ENCODE measurements around the gene CRYBG1.

The CRYBG1 gene, protein sequence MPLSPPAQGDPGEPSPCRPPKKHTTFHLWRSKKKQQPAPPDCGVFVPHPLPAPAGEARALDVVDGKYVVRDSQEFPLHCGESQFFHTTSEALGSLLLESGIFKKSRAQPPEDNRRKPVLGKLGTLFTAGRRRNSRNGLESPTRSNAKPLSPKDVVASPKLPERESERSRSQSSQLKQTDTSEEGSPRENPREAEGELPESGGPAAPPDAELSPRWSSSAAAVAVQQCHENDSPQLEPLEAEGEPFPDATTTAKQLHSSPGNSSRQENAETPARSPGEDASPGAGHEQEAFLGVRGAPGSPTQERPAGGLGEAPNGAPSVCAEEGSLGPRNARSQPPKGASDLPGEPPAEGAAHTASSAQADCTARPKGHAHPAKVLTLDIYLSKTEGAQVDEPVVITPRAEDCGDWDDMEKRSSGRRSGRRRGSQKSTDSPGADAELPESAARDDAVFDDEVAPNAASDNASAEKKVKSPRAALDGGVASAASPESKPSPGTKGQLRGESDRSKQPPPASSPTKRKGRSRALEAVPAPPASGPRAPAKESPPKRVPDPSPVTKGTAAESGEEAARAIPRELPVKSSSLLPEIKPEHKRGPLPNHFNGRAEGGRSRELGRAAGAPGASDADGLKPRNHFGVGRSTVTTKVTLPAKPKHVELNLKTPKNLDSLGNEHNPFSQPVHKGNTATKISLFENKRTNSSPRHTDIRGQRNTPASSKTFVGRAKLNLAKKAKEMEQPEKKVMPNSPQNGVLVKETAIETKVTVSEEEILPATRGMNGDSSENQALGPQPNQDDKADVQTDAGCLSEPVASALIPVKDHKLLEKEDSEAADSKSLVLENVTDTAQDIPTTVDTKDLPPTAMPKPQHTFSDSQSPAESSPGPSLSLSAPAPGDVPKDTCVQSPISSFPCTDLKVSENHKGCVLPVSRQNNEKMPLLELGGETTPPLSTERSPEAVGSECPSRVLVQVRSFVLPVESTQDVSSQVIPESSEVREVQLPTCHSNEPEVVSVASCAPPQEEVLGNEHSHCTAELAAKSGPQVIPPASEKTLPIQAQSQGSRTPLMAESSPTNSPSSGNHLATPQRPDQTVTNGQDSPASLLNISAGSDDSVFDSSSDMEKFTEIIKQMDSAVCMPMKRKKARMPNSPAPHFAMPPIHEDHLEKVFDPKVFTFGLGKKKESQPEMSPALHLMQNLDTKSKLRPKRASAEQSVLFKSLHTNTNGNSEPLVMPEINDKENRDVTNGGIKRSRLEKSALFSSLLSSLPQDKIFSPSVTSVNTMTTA (N-terminal part only)

DNA sequence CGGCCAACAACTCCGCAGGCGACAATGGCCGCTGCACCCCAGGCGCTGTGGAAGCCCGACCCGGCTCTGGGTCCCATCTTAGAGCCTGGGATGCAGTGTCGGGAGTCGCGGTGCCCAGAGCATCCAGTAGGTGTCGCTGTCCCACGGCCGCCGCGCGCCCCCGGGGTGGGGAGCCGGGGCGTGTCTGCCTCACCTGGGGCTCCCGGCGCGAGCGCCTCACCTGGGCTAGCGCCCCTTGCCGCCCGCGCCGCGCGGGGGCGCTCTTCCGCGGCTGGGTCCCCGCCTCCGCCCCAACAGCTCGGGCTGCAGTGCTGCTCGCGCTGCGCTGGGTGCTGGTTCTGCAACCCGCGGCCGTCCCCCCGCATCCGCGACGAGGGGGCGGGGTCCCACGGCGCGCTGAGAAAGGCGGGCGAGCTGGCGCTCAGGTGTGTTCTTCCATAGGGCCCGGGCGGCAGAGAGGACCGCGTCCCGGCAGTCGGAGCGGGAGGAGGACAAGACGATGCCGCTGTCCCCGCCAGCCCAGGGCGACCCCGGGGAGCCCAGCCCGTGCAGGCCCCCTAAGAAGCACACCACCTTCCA lies at the start of gene CRYBG1:
CRYBG1 (plus strand) TSS at position 308 of the 579 bp plus-strand sequence; CDS start at position 500, 192 bp downstream.
- FAIRE-seq (no peak), DNase-seq (ENCODE audit: low spot score) (no peak)

- DNase-seq (ENCODE audit: low spot score) (peak; percentile 60), FAIRE-seq (peak; percentile 85)
These were observed 44.6 kb upstream of the CRYBG1 start for GRCh38 chr6:106315765-106316374.

GRCh38 chr6:106316375-106316766 lies 44.1 kb upstream of the CRYBG1 start:
- no peak for FAIRE-seq
- DNase-seq (ENCODE audit: low spot score) = no peak

DNA sequence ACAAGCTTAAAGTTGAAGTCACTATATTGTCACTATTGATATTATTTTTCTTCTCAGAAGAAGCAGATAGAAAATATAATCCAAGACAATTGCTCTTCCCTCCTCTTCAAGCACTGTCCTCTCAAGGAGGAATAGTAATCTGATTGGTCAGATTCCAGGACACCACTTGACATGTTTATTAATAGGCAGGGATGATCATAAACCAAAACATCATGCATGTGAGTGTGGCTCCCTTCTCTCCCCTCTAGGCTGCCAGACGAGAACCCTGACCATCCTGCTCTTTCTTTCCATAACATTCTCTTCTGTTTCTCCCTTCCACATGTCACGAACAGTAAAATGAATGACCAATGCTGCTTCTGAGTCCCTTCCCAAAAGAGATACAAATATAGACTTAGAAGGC lies 42.5 kb upstream of the CRYBG1 start:
- FAIRE-seq (no peak), DNase-seq (ENCODE audit: low spot score) (no peak)

- DNase-seq (ENCODE audit: low spot score) (no peak), FAIRE-seq (peak; percentile 59)
These were observed 41.7 kb upstream of the CRYBG1 start for GRCh38 chr6:106318851-106319250.

- FAIRE-seq (no peak), DNase-seq (ENCODE audit: low spot score) (no peak)
These were observed 38.6 kb upstream of the CRYBG1 start for GRCh38 chr6:106321940-106322339.

GRCh38 chr6:106324726-106325335 lies 35.7 kb upstream of the CRYBG1 start:
- no peak for DNase-seq (ENCODE audit: low spot score)
- no peak for FAIRE-seq

- peak; percentile 79 for FAIRE-seq
These were observed 35.0 kb upstream of the CRYBG1 start, which contains the start of gene ATG5 for GRCh38 chr6:106325336-106326178. ATG5 (minus strand) TSS chr6:106325760; CDS start chr6:106316208, 9,552 bp downstream.

GRCh38 chr6:106334646-106335448 lies 25.7 kb upstream of the CRYBG1 start:
- DNase-seq (ENCODE audit: low spot score) = peak; percentile 28

More at GRCh38 chr6:106325336-106326178, 35.0 kb upstream of the CRYBG1 start, which contains the start of gene ATG5:
- peak; percentile 96 for DNase-seq (ENCODE audit: low spot score)

DNA sequence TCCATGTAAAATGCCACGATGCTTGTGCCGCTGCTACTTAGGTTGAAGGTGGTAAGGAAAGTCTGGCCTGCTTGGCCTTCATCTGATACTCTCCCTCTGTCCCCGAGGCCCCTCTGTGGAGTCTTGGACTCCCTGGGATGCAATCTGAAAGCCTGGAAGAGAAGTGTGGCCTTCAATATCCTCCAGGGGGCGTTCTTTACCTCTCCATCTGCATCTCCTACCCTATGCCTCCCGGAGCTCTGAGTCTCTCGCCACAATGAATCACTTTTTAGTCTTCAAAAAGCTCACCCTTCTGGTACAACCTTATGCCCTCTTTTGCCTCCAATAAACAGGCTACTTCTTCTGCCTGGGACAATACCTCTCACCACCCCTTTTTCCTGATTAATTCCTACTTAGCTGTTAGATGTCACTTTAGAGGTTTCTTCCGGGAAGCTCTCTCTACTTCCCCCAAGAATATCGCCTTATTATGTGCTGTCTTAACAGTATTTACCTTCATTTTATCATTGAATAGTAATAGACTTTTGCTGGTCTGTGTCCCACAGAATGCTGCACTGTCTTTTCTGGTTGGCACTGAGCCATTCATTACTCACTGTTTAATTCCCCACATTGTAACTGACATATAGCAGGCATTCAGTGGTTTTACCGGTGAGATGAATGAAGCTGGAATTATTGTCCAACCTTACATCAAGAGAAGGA lies 21.0 kb upstream of the CRYBG1 start:
- peak; percentile 74 for FAIRE-seq
- DNase-seq (ENCODE audit: low spot score) = peak; percentile 76

More at GRCh38 chr6:106334646-106335448, 25.7 kb upstream of the CRYBG1 start:
- peak; percentile 65 for FAIRE-seq

GRCh38 chr6:106347219-106347618 lies 13.3 kb upstream of the CRYBG1 start:
- DNase-seq (ENCODE audit: low spot score) (no peak), FAIRE-seq (no peak)

DNA sequence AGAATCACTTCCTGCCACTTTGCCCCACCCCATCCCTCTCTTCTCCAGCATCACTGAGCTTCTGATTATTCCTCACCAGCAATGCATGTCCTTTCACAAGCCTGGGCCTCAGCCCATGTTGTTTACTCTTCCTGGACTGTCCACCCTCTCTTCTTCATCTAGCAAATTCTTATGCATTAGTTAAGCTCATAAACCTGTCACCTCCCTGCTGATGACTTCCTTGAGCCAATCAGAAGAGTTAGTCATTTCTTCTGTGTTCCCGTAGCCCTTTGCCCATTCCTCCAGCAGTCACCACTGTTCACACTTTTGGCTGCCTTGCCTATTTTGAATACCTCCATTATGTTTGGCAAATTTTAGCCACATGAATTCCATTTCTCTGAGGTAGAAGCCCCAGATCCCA lies 4.1 kb upstream of the CRYBG1 start:
- DNase-seq (ENCODE audit: low spot score) (no peak), FAIRE-seq (no peak)

DNA sequence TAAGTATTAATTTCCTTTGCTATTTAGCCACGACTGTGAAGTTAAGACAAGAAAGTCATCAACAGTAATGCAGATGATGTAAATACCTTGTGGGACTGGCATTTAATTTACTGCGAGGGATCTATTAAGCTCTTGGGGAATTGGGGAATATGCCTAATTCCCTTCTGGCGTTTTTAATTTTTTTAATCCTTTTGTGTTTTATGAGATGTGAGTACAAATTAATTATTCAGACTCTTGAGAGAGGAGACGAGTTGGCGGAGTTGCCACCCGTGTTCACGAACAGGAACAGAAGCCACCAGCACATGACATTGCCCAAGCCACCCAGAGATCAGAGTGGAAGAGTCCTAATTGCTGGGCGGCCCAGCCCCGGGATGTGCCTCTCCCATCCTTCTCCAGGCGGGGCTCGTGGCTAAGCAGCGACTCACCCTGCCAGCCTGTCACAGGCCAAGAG lies 533 bp upstream of the CRYBG1 start:
- no peak for DNase-seq (ENCODE audit: low spot score)

GRCh38 chr6:106360989-106361430 lies 493 bp downstream of the CRYBG1 start:
- no peak for DNase-seq (ENCODE audit: low spot score)
- FAIRE-seq = no peak

More for the DNA sequence above, 533 bp upstream of the CRYBG1 start:
- FAIRE-seq = no peak

GRCh38 chr6:106363401-106364138 lies 3.1 kb downstream of the CRYBG1 start:
- DNase-seq (ENCODE audit: low spot score) (no peak), FAIRE-seq (no peak)

GRCh38 chr6:106369739-106370138 lies 9.2 kb downstream of the CRYBG1 start:
- FAIRE-seq = peak; percentile 14

GRCh38 chr6:106370639-106371038 lies 10.1 kb downstream of the CRYBG1 start:
- FAIRE-seq (peak; percentile 43), DNase-seq (ENCODE audit: low spot score) (peak; percentile 26)

More at GRCh38 chr6:106369739-106370138, 9.2 kb downstream of the CRYBG1 start:
- no peak for DNase-seq (ENCODE audit: low spot score)

Data from RCC 7860 (cell line).